DOHH2 (cell line): ENCODE measurements around the gene IYD.

Source experiments
- EZH2phosphoT487 ChIP-seq: fragments of 200-600 bp; sonication (generic); IDR thresholded peaks from 2 replicates; pipeline ENCODE4 v1.6.1; 2017; ENCODE audit warnings: borderline replicate concordance, mild to moderate bottlenecking, antibody characterized with exemption, low read length, moderate library complexity, mixed read lengths
- TF ChIP-seq, protein P1 (sequence below): fragments of 200-600 bp; sonication (generic); IDR thresholded peaks from one replicate; pipeline ENCODE4 v1.5.1; 2014; ENCODE audit warnings: antibody characterized with exemption, mild to moderate bottlenecking, low read depth, low read length; ENCODE audit not compliant: poor library complexity, severe bottlenecking

DNA sequence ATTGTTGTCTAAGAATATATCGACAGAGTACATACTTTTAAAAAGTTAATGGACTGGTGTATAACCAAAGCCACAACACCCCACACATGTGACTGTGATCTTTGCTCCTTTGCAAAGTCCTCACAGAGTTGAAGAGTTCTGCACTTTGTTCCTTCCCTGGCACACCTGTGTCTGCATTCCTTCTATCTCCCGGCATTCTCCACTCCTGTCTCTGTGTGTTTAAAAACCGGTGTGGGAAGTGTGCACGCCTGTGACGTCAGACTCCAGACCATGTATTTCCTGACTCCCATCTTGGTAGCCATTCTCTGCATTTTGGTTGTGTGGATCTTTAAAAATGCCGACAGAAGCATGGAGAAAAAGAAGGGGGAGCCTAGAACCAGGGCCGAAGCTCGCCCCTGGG, at the start of gene IYD:
- TF ChIP-seq, protein P1, sequence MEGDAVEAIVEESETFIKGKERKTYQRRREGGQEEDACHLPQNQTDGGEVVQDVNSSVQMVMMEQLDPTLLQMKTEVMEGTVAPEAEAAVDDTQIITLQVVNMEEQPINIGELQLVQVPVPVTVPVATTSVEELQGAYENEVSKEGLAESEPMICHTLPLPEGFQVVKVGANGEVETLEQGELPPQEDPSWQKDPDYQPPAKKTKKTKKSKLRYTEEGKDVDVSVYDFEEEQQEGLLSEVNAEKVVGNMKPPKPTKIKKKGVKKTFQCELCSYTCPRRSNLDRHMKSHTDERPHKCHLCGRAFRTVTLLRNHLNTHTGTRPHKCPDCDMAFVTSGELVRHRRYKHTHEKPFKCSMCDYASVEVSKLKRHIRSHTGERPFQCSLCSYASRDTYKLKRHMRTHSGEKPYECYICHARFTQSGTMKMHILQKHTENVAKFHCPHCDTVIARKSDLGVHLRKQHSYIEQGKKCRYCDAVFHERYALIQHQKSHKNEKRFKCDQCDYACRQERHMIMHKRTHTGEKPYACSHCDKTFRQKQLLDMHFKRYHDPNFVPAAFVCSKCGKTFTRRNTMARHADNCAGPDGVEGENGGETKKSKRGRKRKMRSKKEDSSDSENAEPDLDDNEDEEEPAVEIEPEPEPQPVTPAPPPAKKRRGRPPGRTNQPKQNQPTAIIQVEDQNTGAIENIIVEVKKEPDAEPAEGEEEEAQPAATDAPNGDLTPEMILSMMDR: no peak
- no peak for TF ChIP-seq EZH2phosphoT487
